H9 (cell line): Measurements from ENCODE around the gene EIF1B. TPM values are rescaled to one million over a fixed set of nuclear protein-coding genes. Genes with fewer than 3 reads are reported as not detected.
A peak's percentile ranks its signal among the peaks of the same experiment; 100 is the strongest.

Experiments used
- DNase-seq: peaks from one replicate; pipeline ENCODE4 v3.0.0-alpha.2; 2017
- H2AFZ ChIP-seq: one replicate; pipeline ENCODE4 v1.6.1; 2013; ENCODE audit warnings: mild to moderate bottlenecking, low read length, control low read depth, moderate library complexity
- H2AK5ac ChIP-seq: 2 replicates; pipeline ENCODE4 v1.6.1; 2013; ENCODE audit warnings: low read length, control low read depth, mixed read lengths; ENCODE audit not compliant: insufficient read length
- H2BK120ac ChIP-seq: one replicate; pipeline ENCODE4 v1.6.1; 2013; ENCODE audit warnings: low read depth, mild to moderate bottlenecking, low read length, control low read depth, inconsistent platforms; ENCODE audit not compliant: poor library complexity, severe bottlenecking
- H2BK12ac ChIP-seq: 2 replicates; pipeline ENCODE4 v1.6.1; 2013; ENCODE audit warnings: low read length, control low read depth, mixed read lengths, low read depth; ENCODE audit not compliant: insufficient read length
- H2BK15ac ChIP-seq: 2 replicates; pipeline ENCODE4 v1.6.1; 2013; ENCODE audit warnings: low read depth, low read length, control low read depth
- H2BK20ac ChIP-seq: one replicate; pipeline ENCODE4 v1.6.1; 2013; ENCODE audit warnings: low read depth, mild to moderate bottlenecking, low read length, control low read depth, inconsistent platforms; ENCODE audit not compliant: poor library complexity, severe bottlenecking
- H2BK5ac ChIP-seq: 2 replicates; pipeline ENCODE4 v1.6.1; 2013; ENCODE audit warnings: low read length, control low read depth, mixed read lengths; ENCODE audit not compliant: insufficient read length
- H3K14ac ChIP-seq: 2 replicates; pipeline ENCODE4 v1.6.1; 2013; ENCODE audit warnings: low read length, control low read depth; ENCODE audit not compliant: insufficient read depth
- H3K18ac ChIP-seq: 2 replicates; pipeline ENCODE4 v1.6.1; 2013; ENCODE audit warnings: low read depth, mild to moderate bottlenecking, mixed read lengths, low read length, control low read depth; ENCODE audit not compliant: insufficient read length
- H3K23ac ChIP-seq: 2 replicates; pipeline ENCODE4 v1.6.1; 2013; ENCODE audit warnings: low read length, control low read depth, mixed read lengths, low read depth; ENCODE audit not compliant: insufficient read length
- H3K23me2 ChIP-seq: 2 replicates; pipeline ENCODE4 v1.6.1; 2013; ENCODE audit warnings: low read depth, mild to moderate bottlenecking, mixed read lengths, low read length, control low read depth; ENCODE audit not compliant: insufficient read length, poor library complexity, severe bottlenecking
- H3K27ac ChIP-seq: 2 replicates; pipeline ENCODE4 v1.5.1; 2013; ENCODE audit warnings: low read length, control low read depth, mixed read lengths, low read depth; ENCODE audit not compliant: insufficient read length
- H3K27me3 ChIP-seq: 2 replicates; pipeline ENCODE4 v1.6.1; 2013; ENCODE audit warnings: low read length, control low read depth, inconsistent platforms; ENCODE audit not compliant: insufficient read depth
- H3K4ac ChIP-seq: 2 replicates; pipeline ENCODE4 v1.6.1; 2013; ENCODE audit warnings: low read depth, mild to moderate bottlenecking, control low read depth, inconsistent platforms, low read length, moderate library complexity
- H3K4me1 ChIP-seq: 2 replicates; pipeline ENCODE4 v1.6.1; 2013; ENCODE audit warnings: low read length, control low read depth, inconsistent platforms; ENCODE audit not compliant: insufficient read depth
- H3K4me2 ChIP-seq: 2 replicates; pipeline ENCODE4 v1.6.1; 2013; ENCODE audit warnings: low read length, control low read depth, mixed read lengths; ENCODE audit not compliant: insufficient read length, insufficient read depth
- H3K56ac ChIP-seq: 2 replicates; pipeline ENCODE4 v1.6.1; 2013; ENCODE audit warnings: low read depth, mild to moderate bottlenecking, mixed read lengths, low read length, control low read depth; ENCODE audit not compliant: insufficient read length
- H3K79me1 ChIP-seq: 2 replicates; pipeline ENCODE4 v1.6.1; 2013; ENCODE audit warnings: low read depth, mild to moderate bottlenecking, moderate library complexity, low read length, control low read depth, inconsistent platforms; ENCODE audit not compliant: insufficient read depth, poor library complexity, severe bottlenecking
- H3K79me2 ChIP-seq: 2 replicates; pipeline ENCODE4 v1.6.1; 2013; ENCODE audit warnings: low read length, control low read depth, inconsistent platforms; ENCODE audit not compliant: insufficient read depth
- H3K9ac ChIP-seq: 2 replicates; pipeline ENCODE4 v1.6.1; 2013; ENCODE audit warnings: low read length, control low read depth, mixed read lengths; ENCODE audit not compliant: insufficient read length; ENCODE audit errors: extremely low read depth
- H3K9me3 ChIP-seq: one replicate; pipeline ENCODE4 v1.6.1; 2013; ENCODE audit warnings: low read depth, low read length, inconsistent platforms; ENCODE audit not compliant: control insufficient read depth
- H3T11ph ChIP-seq: one replicate; pipeline ENCODE4 v1.6.1; 2013; ENCODE audit warnings: mild to moderate bottlenecking, low read length, control low read depth, inconsistent platforms
- H4K20me1 ChIP-seq: one replicate; pipeline ENCODE4 v1.6.1; 2013; ENCODE audit not compliant: control insufficient read depth, insufficient read length, insufficient read depth
- H4K5ac ChIP-seq: 2 replicates; pipeline ENCODE4 v1.6.1; 2013; ENCODE audit warnings: low read depth, mild to moderate bottlenecking, mixed read lengths, low read length, control low read depth; ENCODE audit not compliant: insufficient read length
- H4K8ac ChIP-seq: replicated peaks from 2 replicates; pipeline ENCODE4 v1.6.1; 2013; ENCODE audit warnings: low read length, control low read depth, mixed read lengths, low read depth; ENCODE audit not compliant: insufficient read length
- H4K91ac ChIP-seq: 2 replicates; pipeline ENCODE4 v1.6.1; 2013; ENCODE audit warnings: low read depth, mild to moderate bottlenecking, moderate library complexity, mixed read lengths, low read length, control low read depth; ENCODE audit not compliant: insufficient read length
- H3K27ac Mint-ChIP-seq, 3 experiments: 2 replicates in 2 of 3; 3 replicates in 1 of 3; pipeline ENCODE4 v1.8.0; 2020 to 2021; ENCODE audit warnings: mixed read lengths in 3 of 3, mild to moderate bottlenecking in 1 of 3, moderate library complexity in 1 of 3
- H3K27me3 Mint-ChIP-seq: 2 replicates; pipeline ENCODE4 v1.8.0; 2021; ENCODE audit warnings: low read depth, mild to moderate bottlenecking, moderate library complexity, mixed read lengths
- H3K36me3 Mint-ChIP-seq, 3 experiments: 2 replicates in 2 of 3; 3 replicates in 1 of 3; pipeline ENCODE4 v1.8.0; 2020 to 2021; ENCODE audit warnings: low read depth in 3 of 3, mixed read lengths in 3 of 3; ENCODE audit not compliant: insufficient read depth in 1 of 3
- H3K4me1 Mint-ChIP-seq, 2 experiments: 2 replicates each; pipeline ENCODE4 v1.8.0; 2020; ENCODE audit warnings: mixed read lengths in 2 of 2
- H3K4me3 Mint-ChIP-seq, 2 experiments: 2 replicates in 1 of 2; 3 replicates in 1 of 2; pipeline ENCODE4 v1.8.0; 2020 to 2021; ENCODE audit warnings: mild to moderate bottlenecking in 2 of 2, mixed read lengths in 2 of 2, moderate library complexity in 1 of 2
- H3K9me3 Mint-ChIP-seq, 2 experiments: 2 replicates in 1 of 2; 3 replicates in 1 of 2; pipeline ENCODE4 v1.8.0; 2020; ENCODE audit warnings: mild to moderate bottlenecking in 2 of 2, mixed read lengths in 2 of 2, moderate library complexity in 1 of 2
- WGBS: extraction: QIAGEN DNeasy Blood & Tissue Kit; methylation state at CpG from one replicate; pipeline ENCODE4 v1.1.7; 2013; ENCODE audit warnings: missing lambda C conversion rate, low lambda C conversion rate, mixed read lengths; ENCODE audit not compliant: insufficient read length; ENCODE audit errors: extremely low coverage; 5-methylcytosine and 5-hydroxymethylcytosine counted together
- total RNA-seq: library from RNA; stranded (reverse); gene quantifications from 2 replicates; pipeline ENCODE4 v1.2.1, GENCODE V29; 2021
- TF ChIP-seq, protein P1 (sequence below): fragments of 200-600 bp; sonication (generic); conservative IDR thresholded peaks from 3 replicates; pipeline ENCODE4 v1.8.0; 2021; ENCODE audit warnings: antibody characterized with exemption, mild to moderate bottlenecking

Gene EIF1B
- total RNA-seq, 1 experiment from 2014 or later: 133 TPM

DNA sequence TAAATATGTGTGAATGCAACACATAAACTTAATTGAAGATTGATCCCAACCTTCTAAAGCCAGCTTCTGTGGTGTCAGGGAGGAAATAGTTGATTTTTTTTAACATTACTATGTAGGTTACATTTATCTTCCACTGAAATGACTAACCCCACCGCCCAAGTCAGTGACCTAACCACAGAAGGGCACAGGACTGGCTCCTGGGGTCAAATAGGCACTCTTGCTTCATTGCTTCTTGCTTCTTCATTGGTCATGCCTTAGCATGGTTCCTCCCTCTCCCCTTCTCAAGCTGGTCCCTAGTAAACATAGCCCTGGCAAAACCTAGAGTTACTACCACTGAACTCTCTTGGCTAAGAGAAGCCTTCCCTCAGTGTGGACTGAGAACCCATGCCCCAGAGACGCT is 12.3 kb downstream of the EIF1B start:
- H3T11ph ChIP-seq: no peak overlapping the region

More for the DNA sequence above, 12.3 kb downstream of the EIF1B start:
- H2AK5ac ChIP-seq: no peak overlapping the region
- H3K23ac ChIP-seq: no peak overlapping the region
- H4K5ac ChIP-seq: no peak overlapping the region
- DNase-seq: no peak
- H3K79me2 ChIP-seq: no peaks in the 10 kb centered on the region
- Mint-ChIP-seq H3K4me3 (no peak overlapping the region), H3K4me1 (peaks cover 2 to 4% of the 10 kb centered on the region in 2 experiments; a peak in 2 of 4 replicates), H3K36me3 (no peaks in the 10 kb centered on the region), H3K27ac (peak overlapping the region in 1 of 3 experiments; percentile 57; a peak in 2 of 7 replicates), H3K9me3 (no peaks in the 10 kb centered on the region), H3K27me3 (no peaks in the 10 kb centered on the region)
- H3K4me1 ChIP-seq: no peaks in the 10 kb centered on the region
- no peak overlapping the region for H3K9ac ChIP-seq
- H4K8ac ChIP-seq: no peak overlapping the region
- no peak overlapping the region for H3K18ac ChIP-seq
- H3K4ac ChIP-seq: no peak overlapping the region
- H2BK5ac ChIP-seq: no peak overlapping the region
- H2BK20ac ChIP-seq: no peak overlapping the region
- no peak overlapping the region for H3K56ac ChIP-seq
- H2BK12ac ChIP-seq: no peak overlapping the region
- TF ChIP-seq, protein P1, sequence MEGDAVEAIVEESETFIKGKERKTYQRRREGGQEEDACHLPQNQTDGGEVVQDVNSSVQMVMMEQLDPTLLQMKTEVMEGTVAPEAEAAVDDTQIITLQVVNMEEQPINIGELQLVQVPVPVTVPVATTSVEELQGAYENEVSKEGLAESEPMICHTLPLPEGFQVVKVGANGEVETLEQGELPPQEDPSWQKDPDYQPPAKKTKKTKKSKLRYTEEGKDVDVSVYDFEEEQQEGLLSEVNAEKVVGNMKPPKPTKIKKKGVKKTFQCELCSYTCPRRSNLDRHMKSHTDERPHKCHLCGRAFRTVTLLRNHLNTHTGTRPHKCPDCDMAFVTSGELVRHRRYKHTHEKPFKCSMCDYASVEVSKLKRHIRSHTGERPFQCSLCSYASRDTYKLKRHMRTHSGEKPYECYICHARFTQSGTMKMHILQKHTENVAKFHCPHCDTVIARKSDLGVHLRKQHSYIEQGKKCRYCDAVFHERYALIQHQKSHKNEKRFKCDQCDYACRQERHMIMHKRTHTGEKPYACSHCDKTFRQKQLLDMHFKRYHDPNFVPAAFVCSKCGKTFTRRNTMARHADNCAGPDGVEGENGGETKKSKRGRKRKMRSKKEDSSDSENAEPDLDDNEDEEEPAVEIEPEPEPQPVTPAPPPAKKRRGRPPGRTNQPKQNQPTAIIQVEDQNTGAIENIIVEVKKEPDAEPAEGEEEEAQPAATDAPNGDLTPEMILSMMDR: no peak
- H3K27me3 ChIP-seq: no peaks in the 10 kb centered on the region
- no peak overlapping the region for H3K14ac ChIP-seq
- H3K79me1 ChIP-seq: no peaks in the 10 kb centered on the region
- H3K27ac ChIP-seq: no peak overlapping the region
- no peak overlapping the region for H2BK120ac ChIP-seq
- H4K91ac ChIP-seq: no peak overlapping the region
- H3K4me2 ChIP-seq: no peak overlapping the region
- no peaks in the 10 kb centered on the region for H4K20me1 ChIP-seq
- no peaks in the 10 kb centered on the region for H3K9me3 ChIP-seq
- no peak overlapping the region for H2AFZ ChIP-seq
- H3K23me2 ChIP-seq: no peaks in the 10 kb centered on the region
- no CpG with 5 or more reads among the region's 2 CpGs for WGBS
- no peak overlapping the region for H2BK15ac ChIP-seq
